ENCODE measurements around the gene MAPK8IP3. TPM values are rescaled to one million over a fixed set of nuclear protein-coding genes. Genes with fewer than 3 reads are reported as not detected.

Gene MAPK8IP3
- total and polyA plus RNA-seq, 5 experiments from 2014 or later: 0.87 to 342 (median 2.8) TPM

DNA sequence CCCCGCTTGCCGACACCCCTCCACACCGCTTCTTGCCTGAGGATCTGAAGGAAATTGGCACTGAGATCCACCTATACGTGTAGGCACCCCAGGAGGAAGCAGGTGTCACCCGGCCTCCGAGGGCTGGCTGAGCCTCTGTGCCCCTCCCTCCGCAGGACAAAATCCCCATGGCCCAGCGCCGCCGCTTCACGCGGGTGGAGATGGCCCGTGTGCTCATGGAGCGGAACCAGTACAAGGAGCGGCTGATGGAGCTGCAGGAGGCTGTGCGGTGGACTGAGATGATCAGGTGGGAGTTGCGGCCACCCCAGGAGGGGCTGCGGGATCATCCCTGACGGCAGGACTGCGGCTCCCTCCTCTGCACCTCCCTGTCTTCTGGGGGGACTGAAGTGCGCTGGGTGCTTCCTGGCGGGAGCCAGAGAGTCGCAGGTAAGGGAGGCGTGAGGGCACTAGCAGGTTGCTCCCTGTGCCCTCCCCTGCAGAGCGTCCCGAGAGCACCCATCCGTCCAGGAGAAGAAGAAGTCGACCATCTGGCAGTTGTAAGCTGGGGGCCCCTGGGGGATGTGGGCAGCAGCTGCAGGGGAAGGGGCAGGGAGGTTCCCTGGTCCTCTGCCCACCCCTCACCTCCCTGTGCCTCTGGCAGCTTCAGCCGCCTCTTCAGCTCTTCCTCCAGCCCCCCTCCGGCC lies 56.3 kb downstream of the MAPK8IP3 start:
- no peak overlapping the region for H3K27ac Mint-ChIP-seq
- no peaks in the 10 kb centered on the region for H3K9me3 Mint-ChIP-seq
- no peaks in the 10 kb centered on the region for H3K27me3 Mint-ChIP-seq
- H3K36me3 Mint-ChIP-seq: peaks cover 0 to 25% (median 2%) of the 10 kb centered on the region in 3 donors
- POLR2A ChIA-PET: interaction anchor here (1.5 kb wide), 1 partner anchor 10 kb away, joined by 7 read pairs; the partner anchor contains the start of genes EME2 and NME3
- H3K4me1 Mint-ChIP-seq: peaks cover 2 to 6% (median 3%) of the 10 kb centered on the region in 4 donors
- DNase-seq: no peak
- ATAC-seq: no peak
- H3K4me3 Mint-ChIP-seq: no peak overlapping the region

DNA sequence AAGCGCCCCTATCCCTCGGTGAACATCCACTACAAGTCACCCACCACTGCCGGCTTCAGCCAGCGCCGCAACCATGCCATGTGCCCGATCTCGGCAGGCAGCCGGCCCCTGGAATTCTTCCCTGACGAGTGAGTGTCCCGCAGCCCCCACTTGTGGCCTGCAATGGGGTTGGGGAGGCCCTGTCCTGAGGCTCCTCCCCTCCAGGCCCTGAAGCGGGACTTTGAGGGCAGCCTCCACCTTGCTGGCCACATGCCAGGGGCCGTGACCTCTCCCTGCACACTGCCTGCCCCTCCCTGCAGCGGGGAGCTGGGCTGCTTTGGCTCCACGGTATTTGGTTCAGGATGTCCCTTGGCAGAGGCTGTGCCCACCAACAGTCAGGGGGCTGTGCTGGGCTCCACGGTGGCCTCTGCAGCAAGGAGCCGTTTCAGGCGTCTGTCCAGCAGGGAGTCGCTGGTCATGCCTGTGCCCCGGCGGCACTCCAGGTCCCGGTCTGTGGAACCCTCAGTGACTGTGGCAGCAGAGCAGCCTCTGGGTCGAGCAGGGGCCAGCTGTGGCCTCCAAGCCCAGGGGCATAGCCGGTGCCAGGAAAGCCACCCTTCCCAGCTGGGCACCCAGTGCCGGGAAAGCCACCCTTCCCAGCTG lies 57.0 kb downstream of the MAPK8IP3 start:
- no peak for DNase-seq
- Mint-ChIP-seq H3K27me3 (no peaks in the 10 kb centered on the region), H3K4me1 (peaks cover 0 to 2% (median under 1%) of the 10 kb centered on the region in 4 donors), H3K36me3 (peaks cover 0 to 26% (median 2%) of the 10 kb centered on the region in 3 donors), H3K4me3 (no peak overlapping the region), H3K9me3 (no peaks in the 10 kb centered on the region), H3K27ac (no peak overlapping the region)
- no peak for ATAC-seq
- POLR2A ChIA-PET: interaction anchor here (0.5 to 1.5 kb wide), 3 partner anchors 9 to 410 kb away, joined by 4 to 7 read pairs (median 4); partner anchors contain the start of genes EME2 and NME3

DNA sequence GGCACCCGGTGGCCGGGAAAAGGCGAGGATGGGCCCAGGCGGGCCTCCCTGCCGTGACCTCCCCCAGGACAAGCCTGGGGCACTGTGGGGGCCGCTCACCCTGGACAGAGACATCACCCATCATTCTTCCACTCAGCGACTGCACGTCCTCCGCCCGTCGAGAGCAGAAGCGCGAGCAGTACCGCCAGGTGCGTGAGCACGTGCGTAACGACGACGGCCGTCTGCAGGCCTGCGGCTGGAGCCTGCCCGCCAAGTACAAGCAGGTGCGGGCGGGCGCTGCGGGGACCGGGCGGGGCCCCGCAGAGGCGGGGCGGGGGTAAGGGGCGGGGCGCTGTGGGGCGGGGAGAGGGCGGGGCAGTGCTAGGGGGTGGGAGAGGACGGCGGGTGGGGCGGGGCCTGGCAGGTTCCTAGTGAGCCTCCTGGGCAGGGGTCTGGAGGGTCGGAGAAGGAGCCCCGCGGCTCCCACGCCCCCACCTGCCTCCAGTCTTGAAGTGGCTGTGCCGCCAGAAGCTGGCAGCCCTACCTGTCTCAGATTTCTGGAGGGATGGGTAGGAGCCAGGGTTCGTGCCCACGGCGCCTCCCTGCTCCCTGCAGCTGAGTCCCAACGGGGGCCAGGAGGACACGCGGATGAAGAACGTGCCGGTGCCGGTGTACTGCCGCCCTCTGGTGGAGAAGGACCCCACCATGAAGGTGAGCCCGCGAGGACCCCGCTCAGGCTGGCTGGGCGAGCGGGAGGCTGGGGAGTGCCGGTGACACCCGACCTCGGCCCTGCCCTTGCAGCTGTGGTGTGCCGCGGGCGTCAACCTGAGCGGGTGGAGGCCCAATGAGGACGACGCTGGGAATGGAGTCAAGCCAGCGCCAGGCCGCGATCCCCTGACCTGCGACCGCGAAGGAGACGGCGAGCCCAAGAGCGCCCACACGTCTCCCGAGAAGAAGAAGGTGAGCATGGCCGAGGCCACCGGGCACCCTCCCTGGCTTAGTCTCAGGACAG lies 57.8 kb downstream of the MAPK8IP3 start:
- DNase-seq (no peak), ATAC-seq (no peak)
- Mint-ChIP-seq H3K9me3 (no peaks in the 10 kb centered on the region), H3K4me3 (no peak overlapping the region), H3K4me1 (peaks cover 0 to 1% (median under 1%) of the 10 kb centered on the region in 4 donors), H3K27me3 (no peaks in the 10 kb centered on the region), H3K36me3 (peaks cover 0 to 29% (median 2%) of the 10 kb centered on the region in 3 donors), H3K27ac (no peak overlapping the region)
- POLR2A ChIA-PET: interaction anchor here (0.5 to 2.2 kb wide), 6 partner anchors 8 to 411 kb away, joined by 3 to 8 read pairs (median 4); partner anchors contain the start of genes EME2, NME3, NUBP2 and SPSB3

DNA sequence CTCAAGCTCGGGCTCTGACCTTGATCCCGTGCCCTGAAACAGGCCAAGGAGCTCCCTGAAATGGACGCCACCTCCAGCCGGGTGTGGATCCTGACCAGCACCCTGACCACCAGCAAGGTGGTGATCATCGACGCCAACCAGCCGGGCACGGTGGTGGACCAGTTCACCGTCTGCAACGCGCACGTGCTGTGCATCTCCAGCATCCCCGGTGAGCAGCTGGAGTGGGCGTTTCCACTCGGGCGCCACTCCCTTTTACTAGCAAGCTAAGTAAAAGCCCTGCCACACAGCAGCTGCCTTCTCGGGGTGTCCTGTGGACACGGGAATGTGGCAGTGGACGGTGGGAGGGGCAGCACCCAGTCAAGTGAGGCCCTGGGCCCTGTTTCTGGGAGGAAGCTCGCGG lies 59.0 kb downstream of the MAPK8IP3 start:
- Mint-ChIP-seq H3K4me1 (peaks cover 0 to 2% (median 2%) of the 10 kb centered on the region in 4 donors), H3K27me3 (no peaks in the 10 kb centered on the region), H3K27ac (no peak overlapping the region), H3K36me3 (peaks cover 0 to 29% (median 2%) of the 10 kb centered on the region in 3 donors), H3K9me3 (no peaks in the 10 kb centered on the region), H3K4me3 (no peak overlapping the region)
- no peak for DNase-seq
- POLR2A ChIA-PET: interaction anchor here (0.6 to 2.2 kb wide), 4 partner anchors 9 to 423 kb away, joined by 3 to 8 read pairs (median 3); partner anchors contain the start of genes NUBP2 and SPSB3
- ATAC-seq: no peak

DNA sequence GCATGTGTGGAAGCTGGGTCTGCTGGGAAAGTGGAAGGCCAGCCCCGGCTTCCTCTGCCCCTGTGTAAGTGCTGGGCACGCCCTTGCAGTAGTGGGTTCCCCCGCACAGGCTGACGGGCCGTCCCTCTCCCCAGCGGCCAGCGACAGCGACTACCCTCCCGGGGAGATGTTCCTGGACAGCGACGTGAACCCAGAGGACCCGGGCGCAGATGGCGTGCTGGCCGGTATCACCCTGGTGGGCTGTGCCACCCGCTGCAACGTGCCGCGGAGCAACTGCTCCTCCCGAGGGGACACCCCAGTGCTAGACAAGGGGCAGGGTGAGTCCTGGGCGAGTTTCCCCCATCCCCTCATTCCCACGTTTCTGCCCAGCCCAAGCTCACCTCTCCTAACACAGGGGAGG lies 59.8 kb downstream of the MAPK8IP3 start:
- H3K4me3 Mint-ChIP-seq: no peak overlapping the region
- DNase-seq: no peak
- H3K27me3 Mint-ChIP-seq: no peaks in the 10 kb centered on the region
- no peak for ATAC-seq
- H3K36me3 Mint-ChIP-seq: peaks cover 0 to 23% (median 2%) of the 10 kb centered on the region in 3 donors
- peaks cover 3 to 7% (median 4%) of the 10 kb centered on the region in 4 donors for H3K4me1 Mint-ChIP-seq
- POLR2A ChIA-PET: interaction anchor here (0.8 to 2.2 kb wide), 2 partner anchors 17 to 57 kb away, joined by 3 to 8 read pairs; partner anchors contain the start of genes NUBP2 and SPSB3
- no peak overlapping the region for H3K27ac Mint-ChIP-seq
- no peaks in the 10 kb centered on the region for H3K9me3 Mint-ChIP-seq

DNA sequence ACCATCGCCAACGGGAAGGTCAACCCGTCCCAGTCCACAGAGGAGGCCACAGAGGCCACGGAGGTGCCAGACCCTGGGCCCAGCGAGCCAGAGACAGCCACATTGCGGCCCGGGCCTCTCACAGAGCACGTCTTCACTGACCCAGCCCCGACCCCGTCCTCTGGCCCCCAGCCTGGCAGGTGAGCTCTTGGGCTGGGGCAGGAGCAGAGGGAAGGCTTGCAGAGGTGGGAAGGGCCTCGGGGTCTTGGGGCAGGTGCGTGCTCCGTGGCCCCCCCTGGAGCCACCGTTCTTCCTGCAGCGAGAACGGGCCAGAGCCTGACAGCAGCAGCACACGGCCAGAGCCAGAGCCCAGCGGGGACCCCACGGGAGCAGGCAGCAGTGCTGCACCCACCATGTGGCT lies 60.2 kb downstream of the MAPK8IP3 start:
- Mint-ChIP-seq H3K4me3 (no peak overlapping the region), H3K4me1 (peaks cover 3 to 7% (median 4%) of the 10 kb centered on the region in 4 donors), H3K27ac (no peak overlapping the region), H3K36me3 (peaks cover 0 to 20% (median under 1%) of the 10 kb centered on the region in 3 donors), H3K27me3 (no peaks in the 10 kb centered on the region), H3K9me3 (no peaks in the 10 kb centered on the region)
- POLR2A ChIA-PET: interaction anchor here (0.8 to 1.0 kb wide), 2 partner anchors 46 to 58 kb away, joined by 3 read pairs; no protein-coding TSS in a partner anchor
- ATAC-seq: no peak
- DNase-seq: no peak

DNA sequence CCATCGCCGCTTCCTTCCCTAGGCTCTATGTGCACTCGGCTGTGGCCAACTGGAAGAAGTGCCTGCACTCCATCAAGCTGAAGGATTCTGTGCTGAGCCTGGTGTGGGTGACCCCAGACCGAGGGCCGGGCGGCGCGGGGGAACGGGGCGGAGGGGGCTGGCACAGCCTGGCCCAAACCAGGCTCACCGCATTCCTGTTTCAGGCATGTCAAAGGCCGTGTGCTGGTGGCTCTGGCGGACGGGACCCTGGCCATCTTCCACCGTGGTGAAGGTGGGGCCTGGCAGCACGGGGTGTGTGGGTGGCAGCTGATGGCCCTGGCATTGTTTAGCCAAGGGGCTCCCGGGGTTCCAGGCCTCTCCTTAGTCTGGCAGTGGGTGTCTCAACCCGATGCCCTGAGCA lies 60.7 kb downstream of the MAPK8IP3 start:
- POLR2A ChIA-PET: interaction anchor here (1.0 to 1.3 kb wide), 2 partner anchors 16 to 46 kb away, joined by 3 to 4 read pairs; partner anchors contain the start of genes NUBP2 and SPSB3
- Mint-ChIP-seq H3K4me3 (no peak overlapping the region), H3K27me3 (no peaks in the 10 kb centered on the region), H3K9me3 (no peaks in the 10 kb centered on the region), H3K27ac (no peak overlapping the region), H3K4me1 (peaks cover 3 to 8% (median 5%) of the 10 kb centered on the region in 4 donors), H3K36me3 (peaks cover 0 to 16% (median 0%) of the 10 kb centered on the region in 3 donors)
- no peak for ATAC-seq
- DNase-seq: no peak

DNA sequence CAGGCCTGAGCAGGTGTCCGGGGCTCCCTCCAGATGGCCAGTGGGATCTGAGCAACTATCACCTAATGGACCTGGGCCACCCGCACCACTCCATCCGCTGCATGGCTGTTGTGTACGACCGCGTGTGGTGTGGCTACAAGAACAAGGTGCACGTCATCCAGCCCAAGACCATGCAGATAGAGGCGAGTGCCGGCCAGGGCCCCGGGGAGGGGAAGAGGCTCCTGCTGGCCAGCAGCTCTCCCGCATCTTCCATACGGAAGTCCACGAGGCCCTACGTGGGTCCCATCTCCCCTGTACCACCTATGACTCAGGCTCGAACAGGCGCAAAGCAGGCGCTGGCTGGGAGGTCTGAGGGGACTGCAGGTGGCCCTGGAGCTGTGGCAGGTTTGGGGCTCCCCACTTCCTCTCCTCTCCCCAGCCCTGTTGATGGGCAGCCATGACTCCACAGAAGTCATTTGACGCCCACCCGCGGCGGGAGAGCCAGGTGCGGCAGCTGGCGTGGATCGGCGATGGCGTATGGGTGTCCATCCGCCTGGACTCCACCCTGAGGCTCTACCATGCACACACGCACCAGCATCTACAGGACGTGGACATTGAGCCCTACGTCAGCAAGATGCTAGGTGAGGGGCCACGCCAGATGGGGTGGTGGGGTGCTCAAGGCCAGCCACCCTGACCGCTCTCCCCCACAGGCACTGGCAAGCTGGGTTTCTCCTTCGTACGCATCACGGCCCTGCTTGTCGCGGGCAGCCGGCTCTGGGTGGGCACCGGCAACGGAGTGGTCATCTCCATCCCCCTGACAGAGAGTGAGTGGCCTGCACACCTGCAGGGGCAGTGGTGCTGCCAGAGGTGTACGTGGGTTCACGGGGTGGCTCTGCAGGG lies 61.4 kb downstream of the MAPK8IP3 start:
- Mint-ChIP-seq H3K4me3 (peak overlapping the region in 1 of 10 donors; percentile 37), H3K27me3 (no peaks in the 10 kb centered on the region), H3K36me3 (peaks cover 0 to 13% (median 0%) of the 10 kb centered on the region in 3 donors), H3K9me3 (no peaks in the 10 kb centered on the region), H3K27ac (peak overlapping the region in 1 of 10 donors; percentile 67), H3K4me1 (peaks cover 10 to 15% (median 11%) of the 10 kb centered on the region in 4 donors)
- no peak for DNase-seq
- POLR2A ChIA-PET: interaction anchor here (1.0 to 1.3 kb wide), 2 partner anchors 16 to 47 kb away, joined by 3 to 4 read pairs; partner anchors contain the start of genes NUBP2 and SPSB3
- no peak for ATAC-seq

DNA sequence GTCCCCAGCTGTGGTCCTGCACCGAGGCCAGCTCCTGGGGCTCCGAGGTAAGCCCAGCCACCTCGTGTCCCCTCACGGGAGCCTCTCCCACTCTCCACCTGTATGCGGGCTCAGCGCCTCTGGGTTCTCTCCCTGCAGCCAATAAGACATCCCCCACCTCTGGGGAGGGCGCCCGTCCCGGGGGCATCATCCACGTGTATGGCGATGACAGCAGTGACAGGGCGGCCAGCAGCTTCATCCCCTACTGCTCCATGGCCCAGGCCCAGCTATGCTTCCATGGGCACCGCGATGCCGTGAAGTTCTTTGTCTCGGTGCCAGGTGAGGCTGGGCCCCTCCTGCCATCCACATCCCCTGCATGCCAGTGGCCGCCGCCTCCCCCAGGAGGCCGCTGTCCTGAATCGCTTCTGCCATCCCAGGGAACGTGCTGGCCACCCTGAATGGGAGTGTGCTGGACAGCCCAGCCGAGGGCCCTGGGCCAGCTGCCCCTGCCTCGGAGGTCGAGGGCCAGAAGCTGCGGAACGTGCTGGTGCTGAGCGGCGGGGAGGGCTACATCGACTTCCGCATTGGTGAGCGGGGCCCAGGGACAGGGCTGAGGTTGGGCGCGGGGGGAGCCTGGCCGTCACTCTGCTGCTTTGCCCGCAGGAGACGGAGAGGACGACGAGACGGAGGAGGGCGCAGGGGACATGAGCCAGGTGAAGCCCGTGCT lies 62.2 kb downstream of the MAPK8IP3 start:
- Mint-ChIP-seq H3K27ac (no peak overlapping the region), H3K27me3 (no peaks in the 10 kb centered on the region), H3K4me3 (no peak overlapping the region), H3K9me3 (no peaks in the 10 kb centered on the region), H3K36me3 (peaks cover 0 to 10% (median 0%) of the 10 kb centered on the region in 3 donors), H3K4me1 (peaks cover 10 to 16% (median 12%) of the 10 kb centered on the region in 4 donors)
- no peak for DNase-seq
- no peak for ATAC-seq
- POLR2A ChIA-PET: interaction anchor here (5.8 to 7.3 kb wide), 2 partner anchors 15 to 62 kb away, joined by 32 to 118 read pairs; partner anchors contain the start of genes MAPK8IP3, NUBP2 and SPSB3

DNA sequence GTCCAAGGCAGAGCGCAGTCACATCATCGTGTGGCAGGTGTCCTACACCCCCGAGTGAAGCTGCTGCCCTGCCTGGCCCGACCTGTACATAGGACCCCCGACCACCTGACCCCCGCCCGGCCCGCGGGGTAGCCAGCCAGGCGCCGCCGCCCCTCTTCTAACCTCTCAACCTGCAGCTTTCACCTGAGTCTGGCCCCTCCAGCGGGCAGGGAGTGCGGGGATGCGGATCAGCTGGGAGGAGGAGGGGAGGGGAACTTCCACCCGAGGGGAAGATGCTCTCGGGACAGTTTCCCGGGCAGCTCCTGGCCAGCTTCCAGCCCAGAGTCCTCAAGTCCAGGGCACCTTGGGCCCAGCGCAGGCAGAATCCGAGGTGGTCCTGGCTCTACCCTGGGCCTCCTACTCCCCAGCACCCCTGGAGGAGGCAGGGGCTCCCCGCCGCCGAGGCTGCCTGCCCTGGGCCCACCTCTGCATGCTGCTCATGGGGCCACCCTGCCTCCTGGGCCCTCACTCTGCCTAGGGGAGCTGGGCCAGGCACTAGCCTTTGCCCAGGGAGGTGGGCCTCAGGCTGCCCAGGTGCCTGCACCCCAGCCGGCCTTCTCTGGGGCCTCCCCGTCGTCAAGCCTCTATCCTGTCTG lies 62.9 kb downstream of the MAPK8IP3 start:
- DNase-seq: no peak
- no peaks in the 10 kb centered on the region for H3K27me3 Mint-ChIP-seq
- peaks cover 10 to 20% (median 14%) of the 10 kb centered on the region in 4 donors for H3K4me1 Mint-ChIP-seq
- no peaks in the 10 kb centered on the region for H3K9me3 Mint-ChIP-seq
- POLR2A ChIA-PET: interaction anchor here (0.7 to 7.3 kb wide), 4 partner anchors 15 to 347 kb away, joined by 3 to 118 read pairs (median 18); partner anchors contain the start of genes MAPK8IP3, NUBP2 and SPSB3
- peaks cover 0 to 10% (median 0%) of the 10 kb centered on the region in 3 donors for H3K36me3 Mint-ChIP-seq
- no peak for ATAC-seq
- peak overlapping the region in 4 of 10 donors; percentile 10 to 45 (median 23) for H3K4me3 Mint-ChIP-seq
- peak overlapping the region in 3 of 10 donors; percentile 24 to 38 (median 34) for H3K27ac Mint-ChIP-seq

Data from naive thymus-derived CD8-positive, alpha-beta T cell (primary cell).